ENCODE data around the gene FOXJ1. TPM values are rescaled to one million over a fixed set of nuclear protein-coding genes. Genes with fewer than 3 reads are reported as not detected.

Gene FOXJ1
- polyA plus RNA-seq, 3 donors = 28.2 to 31.7 (median 31.5) TPM

DNA sequence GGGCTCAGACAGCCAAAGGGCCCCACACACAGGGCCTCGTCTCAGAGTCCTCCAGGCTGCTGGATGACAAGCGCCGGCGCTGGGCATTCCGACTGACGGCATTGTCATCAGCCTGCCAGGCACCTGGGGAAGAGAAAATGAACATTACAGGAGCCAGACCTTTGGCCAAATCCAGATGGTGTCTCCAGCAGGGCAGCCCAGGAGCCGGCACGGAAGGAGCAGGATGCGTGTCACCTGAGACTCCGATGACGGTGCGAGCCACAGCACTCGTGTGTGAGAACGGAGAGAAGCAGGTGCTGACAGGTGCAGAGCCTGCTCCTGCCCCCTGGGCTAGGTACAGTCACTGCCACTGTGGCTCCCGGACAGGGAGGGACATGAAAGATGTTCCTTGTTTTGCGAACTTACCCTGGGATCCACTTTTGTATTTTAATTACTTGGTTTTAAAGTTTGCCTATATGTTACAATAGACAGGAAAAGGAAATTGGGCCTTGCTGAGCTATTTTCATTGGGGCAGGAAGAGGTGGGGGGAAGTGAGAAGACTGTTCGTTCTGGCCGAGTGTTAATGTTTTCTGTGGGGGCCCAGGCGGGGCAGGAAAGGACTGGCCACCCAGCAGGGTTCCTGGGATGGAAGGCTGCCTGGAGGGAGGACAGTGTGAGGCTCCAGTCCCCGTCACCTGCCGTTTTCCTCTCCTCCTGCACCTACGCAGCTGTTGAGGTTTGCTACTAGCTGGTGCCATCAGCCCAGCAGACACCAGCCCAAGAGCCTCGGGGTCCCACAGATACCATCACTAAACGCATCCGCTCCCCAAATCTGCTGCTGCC is 4.4 kb upstream of the FOXJ1 start:
- no peak for DNase-seq

GRCh38 chr17:76142585-76143041 is 1.6 kb upstream of the FOXJ1 start:
- no peak for DNase-seq

- DNase-seq = no peak
Observed at GRCh38 chr17:76142039-76142584, 1.1 kb upstream of the FOXJ1 start.

DNA sequence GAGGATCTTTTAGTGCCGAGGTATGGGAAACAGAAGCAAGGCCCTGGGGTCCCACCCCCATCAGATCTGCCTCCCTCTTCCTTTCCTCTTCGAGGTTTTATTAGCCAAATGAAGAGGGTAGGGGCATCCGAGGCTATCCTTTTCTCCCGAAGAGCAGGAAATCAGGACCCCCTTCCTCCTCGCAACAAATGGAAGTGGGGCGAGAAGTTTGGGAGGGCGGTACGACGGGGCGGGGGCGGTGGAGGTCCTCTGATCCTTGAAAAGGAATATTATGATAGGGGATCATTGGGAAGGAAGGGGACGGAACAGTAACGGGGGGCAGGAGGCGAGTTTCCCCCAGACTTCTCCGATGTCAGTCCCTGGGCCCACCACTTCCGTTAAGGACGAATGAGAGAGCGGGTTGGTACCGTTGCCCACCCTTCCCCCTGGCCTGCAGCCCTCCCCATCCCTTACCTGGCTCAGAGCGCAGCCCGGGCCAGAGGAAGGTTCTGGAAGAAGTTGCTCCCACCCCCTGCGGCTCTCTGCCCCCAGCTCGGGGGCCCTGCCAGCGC is 309 bp downstream of the FOXJ1 start:
- no peak for DNase-seq

GRCh38 chr17:76139801-76140660 is 1.0 kb downstream of the FOXJ1 start:
- DNase-seq = no peak

DNA sequence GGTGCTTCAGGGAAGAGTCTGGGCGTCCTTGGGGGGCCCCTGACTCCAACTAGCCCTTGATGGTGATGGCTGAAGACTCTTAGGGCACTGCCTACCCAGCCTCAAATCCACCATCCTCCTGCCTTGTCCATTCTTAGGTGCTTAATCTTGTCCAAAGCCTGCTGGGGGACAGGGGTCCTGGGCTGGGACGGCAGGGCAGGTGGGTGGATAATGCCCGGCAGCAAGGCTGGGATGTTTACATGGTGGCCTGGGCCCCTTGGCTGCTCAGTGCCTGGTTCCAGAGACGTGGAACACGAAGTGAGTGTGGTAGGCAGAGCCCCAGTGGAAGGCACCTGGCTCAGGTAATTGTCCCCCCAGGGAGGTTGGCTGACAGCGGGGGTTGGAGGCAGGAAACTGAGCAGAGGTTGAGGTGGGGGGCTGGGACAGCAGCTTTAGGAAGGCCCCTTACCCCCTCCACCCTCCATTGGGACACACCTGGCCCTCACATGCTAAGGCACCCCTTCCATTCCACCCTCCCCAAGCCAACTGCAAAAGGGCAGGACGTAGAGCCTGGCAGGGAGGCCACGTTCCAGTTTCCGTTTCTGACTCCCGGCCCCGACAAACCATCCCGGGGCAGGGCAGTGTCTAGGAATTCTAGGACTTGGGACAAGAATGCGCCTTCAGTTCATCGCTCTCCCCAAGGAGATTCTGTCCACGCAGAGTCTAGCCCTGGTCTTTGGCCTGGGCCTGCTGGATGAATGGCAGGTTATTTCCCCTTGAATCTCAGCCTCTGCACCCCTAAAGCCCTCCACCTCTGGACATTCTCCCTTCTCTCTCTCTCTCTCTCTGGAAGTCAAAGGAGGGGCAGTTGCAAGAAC is 1.9 kb downstream of the FOXJ1 start:
- no peak for DNase-seq

GRCh38 chr17:76138234-76138895 is 2.7 kb downstream of the FOXJ1 start:
- DNase-seq = peak; percentile 84

DNA sequence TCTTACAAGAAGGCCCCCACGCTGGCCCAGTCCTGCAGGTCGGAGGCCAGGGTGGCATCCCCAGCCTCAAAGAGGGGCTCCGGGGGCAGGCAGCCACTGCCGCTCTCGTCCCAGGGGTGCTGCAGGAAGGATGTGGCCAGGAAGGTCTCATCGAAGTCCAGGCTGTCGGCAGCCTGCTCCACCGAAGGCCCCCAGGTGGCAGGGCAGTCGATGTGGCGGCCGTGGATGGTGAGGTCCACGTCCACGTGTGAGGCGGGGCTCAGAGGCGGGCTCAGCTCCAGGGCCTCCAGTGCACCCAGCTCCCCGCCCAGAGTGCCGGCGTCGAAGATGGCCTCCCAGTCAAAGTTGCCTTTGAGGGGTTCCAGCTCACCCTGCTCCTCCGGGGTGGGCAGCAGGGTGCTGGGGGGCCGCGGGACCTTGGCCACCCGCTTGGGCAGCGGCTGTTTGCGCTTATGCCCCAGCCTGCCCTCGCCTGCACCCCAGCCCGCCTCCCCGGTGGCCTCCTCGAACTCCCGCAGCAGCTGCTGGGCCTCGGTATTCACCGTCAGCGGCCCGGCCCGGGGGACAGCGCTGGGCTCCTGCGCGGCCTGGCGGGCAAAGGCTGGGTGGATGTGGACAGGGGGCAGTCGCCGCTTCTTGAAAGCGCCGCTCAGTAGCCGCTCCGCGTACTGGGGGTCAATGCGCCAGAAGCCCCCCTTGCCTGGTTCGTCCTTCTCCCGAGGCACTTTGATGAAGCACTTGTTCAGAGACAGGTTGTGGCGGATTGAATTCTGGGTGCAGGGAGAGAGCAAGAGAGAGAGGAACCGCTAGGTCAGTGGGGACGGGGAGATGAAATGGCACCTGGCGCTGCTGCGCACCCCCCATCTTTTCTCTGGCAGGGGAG is 3.5 kb downstream of the FOXJ1 start:
- no peak for DNase-seq

DNA sequence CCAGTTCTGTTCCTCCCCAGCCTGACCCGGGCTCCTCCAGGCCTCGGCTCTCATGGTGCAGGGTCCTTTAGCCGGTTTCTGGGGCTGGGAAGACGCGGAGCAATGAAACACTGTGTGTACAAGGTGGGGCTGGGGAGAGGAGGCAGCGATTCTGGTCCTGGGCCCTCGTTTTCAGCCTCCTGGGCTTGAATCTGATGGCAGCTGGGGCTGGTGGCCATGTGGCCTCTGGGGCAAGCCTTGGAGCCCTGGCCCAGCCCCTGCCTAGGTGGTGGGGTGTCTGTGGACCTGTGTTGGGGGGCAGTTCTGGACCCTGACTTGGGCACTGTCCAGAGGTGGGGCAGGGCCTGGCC is 4.1 kb downstream of the FOXJ1 start:
- DNase-seq = no peak

DNA sequence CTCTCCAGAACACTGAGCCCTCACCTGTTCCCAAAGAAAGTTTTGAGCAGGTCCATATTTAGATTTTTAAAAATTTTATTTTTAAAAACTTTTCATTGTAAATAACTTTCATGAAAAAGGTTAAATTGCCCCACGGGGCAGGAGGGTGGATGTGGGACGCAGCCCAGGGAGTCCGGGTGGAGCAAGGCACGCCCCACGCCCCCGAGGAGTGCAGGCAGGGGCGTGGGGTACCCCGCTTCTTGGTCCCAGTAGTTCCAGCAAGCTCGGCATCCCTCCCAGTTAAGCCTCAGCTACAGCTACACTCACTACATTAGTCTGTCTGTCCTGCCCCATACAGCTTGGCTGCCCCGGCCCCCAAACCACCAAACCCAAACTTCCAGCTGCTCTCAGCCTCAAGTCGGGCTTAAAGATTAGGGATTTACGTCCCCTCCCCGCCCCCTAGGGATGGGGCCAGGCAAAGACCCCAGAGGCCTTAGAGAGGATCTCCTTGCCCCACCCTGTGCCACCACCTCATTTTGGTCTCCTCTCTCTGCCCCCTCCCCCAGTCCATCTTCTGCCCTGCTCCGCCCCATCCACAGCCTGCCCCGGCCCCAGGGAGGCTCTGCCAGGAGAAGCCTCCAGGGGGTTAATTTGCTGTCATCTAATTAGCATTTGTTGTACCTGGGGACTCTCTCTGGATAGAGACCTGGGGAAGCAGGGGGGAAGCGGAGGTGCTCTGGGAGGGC is 4.6 kb downstream of the FOXJ1 start:
- no peak for DNase-seq

GRCh38 chr17:76135810-76136188 is 5.2 kb downstream of the FOXJ1 start:
- no peak for DNase-seq

DNA sequence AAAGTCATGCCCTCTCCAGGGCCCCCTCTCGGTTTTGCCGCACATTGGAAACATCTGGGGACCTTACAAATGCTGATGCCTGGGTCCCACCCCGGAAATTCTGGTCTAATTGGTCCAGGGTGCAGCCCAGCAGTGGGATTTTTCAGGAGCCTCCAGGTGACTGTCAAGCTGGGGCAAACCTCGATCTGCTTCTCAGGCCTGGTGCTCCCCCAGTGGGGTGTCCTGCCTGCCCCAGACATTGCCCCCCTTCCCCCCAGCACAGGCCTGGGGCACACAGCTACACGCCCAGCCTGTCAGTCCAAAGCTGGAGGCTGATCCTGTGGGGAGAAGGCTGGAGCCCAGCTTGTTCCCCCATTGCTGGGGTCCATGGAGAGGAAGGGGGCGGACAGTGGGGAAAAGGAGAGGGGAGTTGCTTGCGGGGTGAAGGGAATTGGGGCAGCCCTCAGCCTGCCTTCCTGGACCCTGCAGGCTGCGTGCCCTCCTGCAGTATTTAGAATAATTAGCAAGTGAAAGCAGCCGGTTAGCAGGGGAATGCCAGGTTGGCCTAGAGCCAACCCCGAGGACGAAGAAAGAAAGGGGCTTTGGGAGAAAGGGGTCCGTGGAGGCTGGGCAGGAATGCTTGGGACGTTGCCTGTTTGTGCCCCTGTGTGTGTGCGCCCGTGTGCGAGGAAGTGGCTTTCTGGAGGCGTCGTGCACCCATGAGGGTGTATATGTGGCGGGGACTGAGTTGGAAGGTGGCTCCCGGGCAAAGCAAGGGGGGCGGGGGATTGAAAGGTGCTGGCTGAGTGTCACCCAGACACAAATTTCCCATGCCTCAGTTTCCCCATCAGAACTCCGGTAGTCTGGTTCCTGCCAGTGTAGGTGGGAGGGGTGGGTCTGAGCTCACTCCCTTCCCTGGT is 5.9 kb downstream of the FOXJ1 start:
- DNase-seq = no peak

DNA sequence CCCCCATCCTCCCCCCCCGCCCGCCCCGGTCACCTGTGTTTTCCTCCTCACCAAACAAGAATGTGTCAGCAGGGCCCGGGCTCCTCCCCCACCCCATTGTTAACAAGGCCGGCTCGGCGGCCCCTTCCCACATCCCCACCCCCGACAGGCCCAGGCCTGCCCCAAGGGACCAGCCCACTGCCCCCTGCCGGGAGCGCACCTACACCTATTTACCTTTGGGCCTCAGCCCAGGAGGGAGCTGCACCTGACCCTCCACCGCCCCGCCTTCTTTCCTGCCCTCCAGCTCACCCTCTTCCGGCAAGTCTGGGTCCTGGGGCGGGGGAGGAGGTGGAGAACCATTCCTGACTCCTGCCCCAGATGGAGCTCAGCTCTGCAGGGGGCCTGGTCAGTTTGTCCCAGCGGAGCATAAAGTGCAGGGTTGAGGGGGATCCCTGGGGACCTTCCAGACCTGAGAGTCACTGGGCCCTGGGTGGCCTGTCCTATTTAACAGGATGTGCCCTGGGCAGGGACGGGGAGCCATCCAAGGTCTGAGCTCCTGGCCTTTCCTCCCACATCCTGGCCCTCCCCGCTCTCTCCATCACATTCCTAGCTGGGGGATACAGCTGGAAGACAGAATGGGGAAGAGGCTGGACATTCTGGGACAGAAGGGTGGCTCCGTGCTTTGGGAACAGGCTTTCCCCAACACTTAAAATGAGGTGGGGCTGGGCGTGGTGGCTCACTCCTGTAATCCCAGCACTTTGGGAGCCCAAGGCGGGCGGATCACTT is 8.3 kb downstream of the FOXJ1 start:
- no peak for DNase-seq

DNA sequence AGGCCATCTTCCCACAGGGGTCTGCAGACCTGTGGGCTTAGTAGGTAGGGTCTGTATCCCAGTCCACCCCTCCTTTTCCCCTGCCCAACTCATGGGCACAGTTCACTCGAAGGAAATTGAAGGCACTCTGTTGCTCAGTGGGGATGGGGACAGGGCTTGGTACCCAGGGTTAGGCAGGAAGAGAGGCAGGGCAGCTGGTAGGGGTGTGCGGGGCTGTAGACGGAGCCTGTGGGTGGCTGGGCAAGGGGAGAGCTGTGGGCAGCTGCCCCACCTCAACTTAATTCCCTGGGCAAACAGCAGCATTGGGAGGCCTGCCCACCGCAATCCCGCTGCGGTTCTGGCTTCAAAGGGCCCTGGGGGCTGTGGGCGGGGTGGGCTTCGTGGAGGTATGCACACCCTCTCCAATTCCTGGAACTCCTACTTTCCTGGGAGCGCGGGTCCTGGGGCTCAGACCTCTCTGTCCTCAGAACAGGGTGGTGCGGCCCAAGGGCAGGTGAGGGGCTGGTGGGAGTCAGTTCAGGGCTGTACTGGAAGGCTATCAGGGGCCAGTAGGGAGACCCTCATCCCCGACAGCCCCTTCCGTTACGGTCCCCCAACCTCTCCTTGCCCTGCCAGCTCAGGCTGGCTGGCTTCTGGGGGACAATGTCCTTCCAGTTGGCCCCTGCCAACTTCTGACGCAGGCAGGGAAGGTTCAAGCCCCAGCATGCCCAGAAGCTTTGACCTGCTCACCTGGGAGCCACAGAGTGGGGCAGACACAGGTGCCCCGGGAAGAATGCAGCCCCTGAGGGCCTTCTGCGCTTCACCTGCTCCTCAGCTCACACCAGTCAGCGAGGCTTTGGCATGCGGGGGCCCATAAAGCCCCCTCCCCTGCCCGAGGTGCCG is 9.1 kb downstream of the FOXJ1 start:
- DNase-seq = no peak

- no peak for DNase-seq
Observed at GRCh38 chr17:76131051-76131691, 9.9 kb downstream of the FOXJ1 start.

DNA sequence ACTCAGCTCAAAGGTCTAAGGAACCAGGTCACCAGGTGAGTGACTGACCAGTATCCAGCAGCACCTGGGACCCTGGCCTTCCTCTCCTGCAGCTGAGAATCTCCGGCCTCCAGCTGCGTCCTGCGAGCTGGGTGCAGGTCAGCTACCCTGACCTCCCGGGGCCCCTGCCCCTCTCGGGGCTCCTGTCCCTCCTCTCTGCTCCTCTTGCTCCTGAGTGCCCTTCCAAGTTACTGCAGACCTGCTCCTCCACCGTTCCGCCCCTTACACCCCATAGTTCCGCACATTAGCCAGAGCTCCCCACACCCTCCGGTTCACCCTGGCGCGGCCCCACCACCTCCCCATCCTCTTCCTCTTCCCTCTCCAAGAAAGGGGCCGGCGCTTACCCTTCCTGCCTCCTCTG is 10.6 kb downstream of the FOXJ1 start:
- DNase-seq = no peak
